ENCODE results near the gene MCM5. TPM values are rescaled to one million over a fixed set of nuclear protein-coding genes. Genes with fewer than 3 reads are reported as not detected.
A peak's percentile ranks its signal among the peaks of the same experiment; 100 is the strongest.

Gene MCM5
- total and polyA plus RNA-seq, 2 of the 13 experiments (the other 11 are each of a cell fraction or from before 2014, with no cell fraction given), result 40.2 to 93.5 TPM

DNA sequence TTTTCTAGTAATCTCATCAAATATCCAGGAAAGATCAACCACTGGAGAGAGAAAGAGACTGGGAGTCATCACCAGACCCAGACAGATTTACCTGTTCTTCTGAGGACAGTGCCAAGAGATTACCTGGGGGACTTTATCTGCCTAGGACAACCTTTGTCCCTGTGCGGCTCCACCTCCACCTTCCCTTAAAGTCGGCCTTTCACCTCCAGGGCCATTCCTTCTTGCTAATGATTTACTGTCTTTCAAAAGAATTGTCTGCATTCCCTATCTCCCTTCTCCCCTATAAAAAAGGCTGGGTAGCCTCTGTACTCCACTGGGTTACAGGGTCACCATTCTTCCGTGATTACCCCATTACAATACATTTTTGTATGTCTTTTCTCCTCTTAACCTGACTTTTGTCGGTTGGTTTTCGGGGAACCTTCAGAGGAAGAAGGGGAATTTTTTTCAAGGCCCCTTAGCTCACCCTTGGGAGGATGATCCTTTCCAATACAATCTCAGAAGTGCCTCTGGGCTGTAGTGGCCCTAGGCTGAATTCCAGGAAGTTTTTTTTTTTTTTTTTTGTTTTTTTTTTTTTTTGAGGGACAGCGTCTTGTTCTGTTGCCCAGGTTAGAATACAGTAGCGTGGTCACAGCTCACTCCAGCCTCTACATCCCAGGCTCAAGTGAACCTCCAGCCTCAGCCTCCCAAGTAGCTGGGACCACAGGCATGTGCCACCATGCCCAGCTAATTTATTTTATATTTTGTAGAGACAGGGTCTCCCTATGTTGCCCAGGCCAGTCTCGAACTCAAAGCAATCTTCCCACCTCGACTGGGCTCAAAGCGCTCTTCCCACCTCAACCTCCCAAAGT is 20.6 kb upstream of the MCM5 start (continued):
- TF ChIP-seq, protein P1, sequence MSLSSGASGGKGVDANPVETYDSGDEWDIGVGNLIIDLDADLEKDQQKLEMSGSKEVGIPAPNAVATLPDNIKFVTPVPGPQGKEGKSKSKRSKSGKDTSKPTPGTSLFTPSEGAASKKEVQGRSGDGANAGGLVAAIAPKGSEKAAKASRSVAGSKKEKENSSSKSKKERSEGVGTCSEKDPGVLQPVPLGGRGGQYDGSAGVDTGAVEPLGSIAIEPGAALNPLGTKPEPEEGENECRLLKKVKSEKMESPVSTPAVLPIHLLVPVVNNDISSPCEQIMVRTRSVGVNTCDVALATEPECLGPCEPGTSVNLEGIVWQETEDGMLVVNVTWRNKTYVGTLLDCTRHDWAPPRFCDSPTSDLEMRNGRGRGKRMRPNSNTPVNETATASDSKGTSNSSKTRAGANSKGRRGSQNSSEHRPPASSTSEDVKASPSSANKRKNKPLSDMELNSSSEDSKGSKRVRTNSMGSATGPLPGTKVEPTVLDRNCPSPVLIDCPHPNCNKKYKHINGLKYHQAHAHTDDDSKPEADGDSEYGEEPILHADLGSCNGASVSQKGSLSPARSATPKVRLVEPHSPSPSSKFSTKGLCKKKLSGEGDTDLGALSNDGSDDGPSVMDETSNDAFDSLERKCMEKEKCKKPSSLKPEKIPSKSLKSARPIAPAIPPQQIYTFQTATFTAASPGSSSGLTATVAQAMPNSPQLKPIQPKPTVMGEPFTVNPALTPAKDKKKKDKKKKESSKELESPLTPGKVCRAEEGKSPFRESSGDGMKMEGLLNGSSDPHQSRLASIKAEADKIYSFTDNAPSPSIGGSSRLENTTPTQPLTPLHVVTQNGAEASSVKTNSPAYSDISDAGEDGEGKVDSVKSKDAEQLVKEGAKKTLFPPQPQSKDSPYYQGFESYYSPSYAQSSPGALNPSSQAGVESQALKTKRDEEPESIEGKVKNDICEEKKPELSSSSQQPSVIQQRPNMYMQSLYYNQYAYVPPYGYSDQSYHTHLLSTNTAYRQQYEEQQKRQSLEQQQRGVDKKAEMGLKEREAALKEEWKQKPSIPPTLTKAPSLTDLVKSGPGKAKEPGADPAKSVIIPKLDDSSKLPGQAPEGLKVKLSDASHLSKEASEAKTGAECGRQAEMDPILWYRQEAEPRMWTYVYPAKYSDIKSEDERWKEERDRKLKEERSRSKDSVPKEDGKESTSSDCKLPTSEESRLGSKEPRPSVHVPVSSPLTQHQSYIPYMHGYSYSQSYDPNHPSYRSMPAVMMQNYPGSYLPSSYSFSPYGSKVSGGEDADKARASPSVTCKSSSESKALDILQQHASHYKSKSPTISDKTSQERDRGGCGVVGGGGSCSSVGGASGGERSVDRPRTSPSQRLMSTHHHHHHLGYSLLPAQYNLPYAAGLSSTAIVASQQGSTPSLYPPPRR (CRISPR knock-in tag; IDR thresholded peaks at IDR 0.05; ENCODE audit: borderline replicate concordance), result no peak
- TF ChIP-seq KDM6A (CRISPR knock-in tag; IDR thresholded peaks at IDR 0.05; ENCODE audit: low read depth) (peak; percentile 34; the same call in 1 of the 2 replicates), ZNF333 (CRISPR knock-in tag; IDR thresholded peaks at IDR 0.05; ENCODE audit: borderline replicate concordance) (no peak), ZNF382 (CRISPR knock-in tag; IDR thresholded peaks at IDR 0.05; ENCODE audit: borderline replicate concordance) (no peak), SOX5 (CRISPR knock-in tag; IDR thresholded peaks at IDR 0.05; ENCODE audit: borderline replicate concordance) (peak; percentile 24; the same call in 1 of the 2 replicates), PITX1 (CRISPR knock-in tag; IDR thresholded peaks at IDR 0.05) (no peak), GABPA (IDR thresholded peaks at IDR 0.05; ENCODE audit: low read depth, low read length) (no peak), GABPA (CRISPR knock-in tag; IDR thresholded peaks at IDR 0.05; ENCODE audit: low read depth) (no peak; the same call in 1 of the 2 replicates), PLRG1 (conservative IDR thresholded peaks at IDR 0.05) (no peak), ZMAT3 (CRISPR knock-in tag; conservative IDR thresholded peaks at IDR 0.05) (no peak), RELA (CRISPR knock-in tag; IDR thresholded peaks at IDR 0.05) (no peak), ZNF878 (CRISPR knock-in tag; IDR thresholded peaks at IDR 0.05) (no peak), SKIL (CRISPR knock-in tag; IDR thresholded peaks at IDR 0.05; ENCODE audit: borderline replicate concordance) (no peak; the same call in 1 of the 2 replicates), HHEX (CRISPR knock-in tag; IDR thresholded peaks at IDR 0.05) (no peak), ZNF354B (CRISPR knock-in tag; IDR thresholded peaks at IDR 0.05) (no peak), ZNF782 (CRISPR knock-in tag; IDR thresholded peaks at IDR 0.05; ENCODE audit: borderline replicate concordance) (no peak)
- TF ChIP-seq, protein P2, sequence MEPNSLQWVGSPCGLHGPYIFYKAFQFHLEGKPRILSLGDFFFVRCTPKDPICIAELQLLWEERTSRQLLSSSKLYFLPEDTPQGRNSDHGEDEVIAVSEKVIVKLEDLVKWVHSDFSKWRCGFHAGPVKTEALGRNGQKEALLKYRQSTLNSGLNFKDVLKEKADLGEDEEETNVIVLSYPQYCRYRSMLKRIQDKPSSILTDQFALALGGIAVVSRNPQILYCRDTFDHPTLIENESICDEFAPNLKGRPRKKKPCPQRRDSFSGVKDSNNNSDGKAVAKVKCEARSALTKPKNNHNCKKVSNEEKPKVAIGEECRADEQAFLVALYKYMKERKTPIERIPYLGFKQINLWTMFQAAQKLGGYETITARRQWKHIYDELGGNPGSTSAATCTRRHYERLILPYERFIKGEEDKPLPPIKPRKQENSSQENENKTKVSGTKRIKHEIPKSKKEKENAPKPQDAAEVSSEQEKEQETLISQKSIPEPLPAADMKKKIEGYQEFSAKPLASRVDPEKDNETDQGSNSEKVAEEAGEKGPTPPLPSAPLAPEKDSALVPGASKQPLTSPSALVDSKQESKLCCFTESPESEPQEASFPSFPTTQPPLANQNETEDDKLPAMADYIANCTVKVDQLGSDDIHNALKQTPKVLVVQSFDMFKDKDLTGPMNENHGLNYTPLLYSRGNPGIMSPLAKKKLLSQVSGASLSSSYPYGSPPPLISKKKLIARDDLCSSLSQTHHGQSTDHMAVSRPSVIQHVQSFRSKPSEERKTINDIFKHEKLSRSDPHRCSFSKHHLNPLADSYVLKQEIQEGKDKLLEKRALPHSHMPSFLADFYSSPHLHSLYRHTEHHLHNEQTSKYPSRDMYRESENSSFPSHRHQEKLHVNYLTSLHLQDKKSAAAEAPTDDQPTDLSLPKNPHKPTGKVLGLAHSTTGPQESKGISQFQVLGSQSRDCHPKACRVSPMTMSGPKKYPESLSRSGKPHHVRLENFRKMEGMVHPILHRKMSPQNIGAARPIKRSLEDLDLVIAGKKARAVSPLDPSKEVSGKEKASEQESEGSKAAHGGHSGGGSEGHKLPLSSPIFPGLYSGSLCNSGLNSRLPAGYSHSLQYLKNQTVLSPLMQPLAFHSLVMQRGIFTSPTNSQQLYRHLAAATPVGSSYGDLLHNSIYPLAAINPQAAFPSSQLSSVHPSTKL (CRISPR knock-in tag; IDR thresholded peaks at IDR 0.05), result peak; percentile 52
- TF ChIP-seq, protein P3, sequence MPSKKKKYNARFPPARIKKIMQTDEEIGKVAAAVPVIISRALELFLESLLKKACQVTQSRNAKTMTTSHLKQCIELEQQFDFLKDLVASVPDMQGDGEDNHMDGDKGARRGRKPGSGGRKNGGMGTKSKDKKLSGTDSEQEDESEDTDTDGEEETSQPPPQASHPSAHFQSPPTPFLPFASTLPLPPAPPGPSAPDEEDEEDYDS (CRISPR knock-in tag; IDR thresholded peaks at IDR 0.05), result peak; percentile 49; the same call in 1 of the 2 replicates
- TF ChIP-seq, protein P4, sequence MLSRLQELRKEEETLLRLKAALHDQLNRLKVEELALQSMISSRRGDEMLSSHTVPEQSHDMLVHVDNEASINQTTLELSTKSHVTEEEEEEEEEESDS (CRISPR knock-in tag; IDR thresholded peaks at IDR 0.05; ENCODE audit: borderline replicate concordance), result no peak

All from HepG2 (cell line).